MM.1S (cell line): Measurements from ENCODE around the gene NQO2.

Source experiments
- EZH2 ChIP-seq: fragments of 300-600 bp; sonication (generic); optimal IDR thresholded peaks from 2 replicates; pipeline ENCODE3; 2017; ENCODE audit warnings: low read depth, mild to moderate bottlenecking, antibody characterized with exemption, low read length, mixed read lengths
- EZH2phosphoT487 ChIP-seq: fragments of 300-600 bp; sonication (generic); IDR thresholded peaks from 2 replicates; pipeline ENCODE4 v1.6.1; 2018; ENCODE audit warnings: antibody characterized with exemption, low read length
- TF ChIP-seq, protein P1 (sequence below): fragments of 300-600 bp; sonication (generic); IDR thresholded peaks from 2 replicates; pipeline ENCODE4 v1.5.1; 2016; ENCODE audit warnings: antibody characterized with exemption, low read length, mixed read lengths

DNA sequence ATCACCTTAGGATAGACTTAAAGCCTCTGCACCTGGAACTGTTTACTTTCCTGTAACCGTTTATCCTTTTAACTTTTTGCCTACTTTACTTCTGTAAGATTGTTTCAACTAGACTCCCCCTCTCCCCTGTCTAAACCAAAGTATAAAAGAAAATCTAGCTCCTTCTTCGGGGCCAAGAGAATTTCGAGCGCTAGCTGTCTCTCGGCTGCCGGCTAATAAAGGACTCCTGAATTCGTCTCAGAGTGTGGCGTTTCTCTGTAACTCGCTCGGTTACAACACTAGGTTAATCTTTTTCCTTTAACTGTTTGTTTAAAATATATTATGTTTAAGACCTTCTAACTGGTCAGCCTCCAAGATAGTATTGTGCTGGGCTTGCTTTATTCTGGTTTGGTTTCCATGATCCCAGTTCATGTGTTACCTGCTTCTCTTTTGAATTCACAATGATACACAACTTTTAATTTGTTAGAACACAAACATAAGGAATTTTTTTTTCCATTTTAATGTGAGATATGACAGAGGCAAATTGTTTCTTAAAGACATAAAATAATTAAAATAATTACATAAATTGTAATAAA is 8.7 kb upstream of the NQO2 start:
- TF ChIP-seq EZH2 (no peak), EZH2phosphoT487 (no peak)
- TF ChIP-seq, protein P1, sequence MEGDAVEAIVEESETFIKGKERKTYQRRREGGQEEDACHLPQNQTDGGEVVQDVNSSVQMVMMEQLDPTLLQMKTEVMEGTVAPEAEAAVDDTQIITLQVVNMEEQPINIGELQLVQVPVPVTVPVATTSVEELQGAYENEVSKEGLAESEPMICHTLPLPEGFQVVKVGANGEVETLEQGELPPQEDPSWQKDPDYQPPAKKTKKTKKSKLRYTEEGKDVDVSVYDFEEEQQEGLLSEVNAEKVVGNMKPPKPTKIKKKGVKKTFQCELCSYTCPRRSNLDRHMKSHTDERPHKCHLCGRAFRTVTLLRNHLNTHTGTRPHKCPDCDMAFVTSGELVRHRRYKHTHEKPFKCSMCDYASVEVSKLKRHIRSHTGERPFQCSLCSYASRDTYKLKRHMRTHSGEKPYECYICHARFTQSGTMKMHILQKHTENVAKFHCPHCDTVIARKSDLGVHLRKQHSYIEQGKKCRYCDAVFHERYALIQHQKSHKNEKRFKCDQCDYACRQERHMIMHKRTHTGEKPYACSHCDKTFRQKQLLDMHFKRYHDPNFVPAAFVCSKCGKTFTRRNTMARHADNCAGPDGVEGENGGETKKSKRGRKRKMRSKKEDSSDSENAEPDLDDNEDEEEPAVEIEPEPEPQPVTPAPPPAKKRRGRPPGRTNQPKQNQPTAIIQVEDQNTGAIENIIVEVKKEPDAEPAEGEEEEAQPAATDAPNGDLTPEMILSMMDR, result no peak
